Retina (tissue), 1 donor: ENCODE measurements around the gene OTOF.

Experiments used
- DNase-seq: peaks from one replicate; pipeline ENCODE4 v3.0.0-alpha.2; 2016

Gene OTOF

GRCh38 chr2:26495705-26496297 lies 17.9 kb upstream of the OTOF start:
- no peak for DNase-seq

DNA sequence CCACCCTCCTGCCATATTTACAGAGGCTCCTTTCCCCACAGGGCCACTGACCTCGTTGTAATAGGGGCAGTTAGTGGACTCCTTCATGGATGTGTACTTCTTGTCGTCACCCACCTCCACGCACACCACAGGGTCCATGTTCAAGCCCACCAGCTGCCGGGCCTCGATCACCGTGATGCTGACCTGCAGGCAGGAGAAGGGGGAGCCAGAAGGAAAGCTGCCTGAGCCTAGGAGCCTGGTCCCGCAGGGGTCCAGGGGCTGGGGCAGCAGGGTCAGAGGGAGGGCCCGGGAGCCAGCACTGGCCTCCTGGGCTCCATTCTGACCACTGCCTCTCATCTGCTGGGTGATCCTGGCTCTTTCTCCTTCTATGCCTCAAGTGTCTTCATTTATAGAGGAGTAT lies 17.0 kb upstream of the OTOF start:
- DNase-seq = no peak

DNA sequence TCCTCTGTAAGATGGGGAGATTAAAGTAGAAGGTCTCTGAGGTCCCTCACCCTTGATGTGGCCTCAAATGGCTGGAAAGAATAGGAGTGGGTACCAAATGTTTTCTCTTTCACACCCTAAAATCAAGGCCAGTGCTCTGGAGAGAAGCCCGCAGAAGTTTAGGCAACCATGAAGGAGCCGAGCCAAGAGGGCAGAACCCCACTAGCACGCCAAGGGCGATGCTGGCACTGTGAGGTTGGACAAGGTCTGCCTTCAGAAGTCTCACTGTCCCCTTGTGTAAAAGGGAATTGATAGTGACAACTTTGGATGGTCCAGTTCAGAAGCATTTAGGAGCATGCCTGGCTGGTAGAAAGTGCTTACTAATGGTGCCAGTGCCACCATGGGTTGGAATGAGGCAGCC lies 16.3 kb upstream of the OTOF start:
- DNase-seq = no peak

DNA sequence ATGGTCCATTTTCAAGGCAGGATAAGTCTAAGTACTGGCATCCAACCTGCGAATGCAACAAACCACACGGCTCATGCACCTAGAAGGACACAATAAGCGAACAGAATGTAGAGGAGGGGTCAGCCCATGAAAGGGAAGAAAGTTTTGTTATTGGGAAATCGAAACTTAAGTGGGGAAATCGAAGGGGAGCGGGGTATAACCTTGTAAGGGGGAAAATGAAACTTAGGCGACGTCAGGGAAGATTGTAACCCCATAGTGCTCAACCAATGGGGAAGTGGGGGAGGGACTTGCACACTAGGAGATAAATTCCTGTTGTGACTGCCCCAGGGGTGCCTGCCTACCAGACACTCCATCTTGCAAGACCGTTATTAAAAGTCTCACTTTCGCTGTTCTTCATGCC lies 15.6 kb upstream of the OTOF start:
- DNase-seq = no peak

- no peak for DNase-seq
These were observed 15.0 kb upstream of the OTOF start for GRCh38 chr2:26492749-26493515.

GRCh38 chr2:26491563-26492167 lies 13.7 kb upstream of the OTOF start:
- no peak for DNase-seq

- no peak for DNase-seq
These were observed 11.4 kb upstream of the OTOF start for GRCh38 chr2:26489213-26489850.

DNA sequence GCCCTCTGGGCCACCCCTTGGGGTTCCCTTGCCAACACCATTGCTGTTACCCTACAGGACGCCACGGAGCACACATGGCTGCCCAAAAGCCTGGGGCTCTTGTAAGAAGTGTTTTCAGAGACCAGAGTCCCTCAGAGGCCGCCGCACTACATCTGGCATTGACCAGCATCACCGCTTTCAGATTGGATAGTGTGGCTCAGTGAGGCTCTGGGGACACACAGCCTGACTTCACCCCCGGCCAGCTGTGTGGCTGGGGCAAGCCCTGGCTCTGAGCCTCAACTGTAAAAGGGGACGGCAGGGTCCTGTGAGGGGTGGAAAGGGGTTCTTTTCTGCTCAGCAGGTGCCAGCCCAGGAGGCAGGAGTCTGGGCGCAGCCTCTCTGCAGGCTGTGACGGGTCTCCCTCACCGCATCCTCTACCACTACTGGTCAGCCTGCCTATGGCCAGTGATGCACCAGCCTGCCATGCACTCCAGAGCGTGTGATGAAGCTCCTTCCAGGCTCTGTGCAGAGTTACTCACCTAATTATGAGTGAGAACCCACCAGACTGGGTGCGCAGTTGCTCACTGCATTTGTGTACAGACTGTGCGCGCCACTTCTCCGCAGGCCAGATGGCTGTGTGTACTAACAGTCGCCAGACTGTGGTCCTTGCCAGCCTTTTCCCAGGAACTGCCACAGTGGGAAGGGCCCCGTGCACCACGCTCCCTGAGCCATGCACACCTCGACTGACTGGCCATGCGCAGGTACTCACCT lies 10.7 kb upstream of the OTOF start:
- DNase-seq = no peak

DNA sequence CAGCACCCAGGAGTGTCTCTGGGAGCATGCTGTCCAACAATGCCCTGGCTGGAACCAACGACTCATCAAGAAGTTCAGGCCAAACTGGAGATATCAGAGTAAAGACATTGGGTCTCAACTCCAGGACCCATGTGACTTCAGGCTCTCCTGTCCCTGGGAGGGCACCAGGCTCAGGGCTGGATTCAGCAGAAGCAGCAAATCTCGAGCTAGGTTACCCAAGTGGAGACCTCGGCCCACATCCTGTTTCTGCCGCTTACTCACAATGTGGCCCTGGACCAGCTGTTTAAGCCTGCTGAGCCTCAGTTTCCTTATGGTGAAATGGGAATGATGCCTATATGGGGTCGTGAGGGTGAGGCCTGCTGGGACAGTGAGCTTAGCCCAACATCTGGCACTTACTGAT lies 9.3 kb upstream of the OTOF start:
- DNase-seq = no peak

GRCh38 chr2:26486789-26487188 lies 8.9 kb upstream of the OTOF start:
- no peak for DNase-seq

DNA sequence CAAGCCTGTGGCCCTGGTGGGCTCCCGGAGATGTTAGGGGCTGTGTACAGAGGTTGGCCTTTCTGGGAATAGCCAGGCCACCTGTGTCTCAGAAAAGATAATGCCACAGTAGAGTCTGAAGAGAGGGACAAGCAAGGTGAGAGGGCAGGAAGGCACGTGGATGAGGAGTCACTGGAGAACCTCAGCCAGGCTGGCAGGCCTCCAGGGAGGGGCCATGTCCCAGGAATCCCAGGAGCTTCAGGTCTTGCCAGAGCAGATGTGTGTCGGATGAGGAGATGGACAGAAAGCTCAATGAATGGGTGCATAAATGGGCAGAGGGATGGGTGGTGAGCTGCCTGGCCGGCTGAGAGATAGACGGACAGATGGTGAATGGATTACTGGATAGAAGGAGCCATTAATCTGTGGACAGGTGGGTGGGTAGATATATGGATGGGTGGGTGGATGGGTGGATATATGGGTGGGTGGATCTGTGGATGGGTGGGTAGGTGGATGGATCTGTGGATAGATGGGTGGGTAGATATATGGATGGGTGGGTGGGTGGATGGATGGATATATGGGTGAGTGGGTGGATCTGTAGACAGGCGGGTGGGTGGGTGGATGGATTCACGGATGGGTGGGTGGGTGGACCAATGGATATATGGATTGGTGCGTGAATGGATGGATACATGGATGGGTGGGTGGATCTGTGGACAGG lies 7.9 kb upstream of the OTOF start:
- DNase-seq = no peak

DNA sequence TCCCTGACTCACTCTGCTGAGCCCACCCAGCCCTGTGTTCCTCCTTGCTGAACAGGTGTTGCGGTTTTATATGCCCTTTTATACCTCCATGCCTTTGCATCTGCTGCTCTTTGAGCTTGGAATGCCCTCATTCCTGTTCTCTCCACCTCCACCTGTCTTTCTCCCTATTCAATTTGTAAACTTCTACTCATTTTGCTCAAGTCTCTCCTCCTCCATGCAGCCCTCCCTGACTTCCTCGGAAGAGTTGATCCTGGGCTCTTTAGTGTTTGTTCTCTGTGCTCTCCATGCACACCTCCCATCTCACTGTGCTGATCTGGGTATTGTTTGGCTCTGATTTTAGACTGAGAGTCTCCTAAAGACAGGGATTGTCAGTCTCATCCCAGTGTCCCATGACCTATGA lies 7.2 kb upstream of the OTOF start:
- no peak for DNase-seq

DNA sequence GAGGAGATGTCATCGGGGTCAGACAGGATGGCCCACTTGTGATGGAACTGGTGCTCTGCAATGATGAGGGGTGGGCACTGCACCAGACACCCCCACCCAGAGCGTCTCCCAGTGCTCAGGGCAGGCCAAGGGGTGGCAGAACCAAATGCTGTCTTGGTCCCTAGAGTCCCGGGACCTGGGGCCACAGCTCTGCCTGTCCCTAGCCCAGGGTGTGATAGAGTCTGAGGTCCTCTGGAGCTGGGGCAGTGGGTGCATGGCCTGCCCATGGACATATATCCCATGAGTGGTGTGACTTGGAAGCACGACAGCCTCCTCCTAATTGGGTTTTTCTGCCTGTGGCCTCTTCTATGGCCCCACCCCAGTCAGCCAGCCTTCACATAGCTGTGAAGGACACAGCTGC lies 6.7 kb upstream of the OTOF start:
- DNase-seq = no peak

GRCh38 chr2:26483957-26484565 lies 6.1 kb upstream of the OTOF start:
- no peak for DNase-seq

- no peak for DNase-seq
These were observed 5.6 kb upstream of the OTOF start for GRCh38 chr2:26483516-26483915.

GRCh38 chr2:26483027-26483326 lies 5.1 kb upstream of the OTOF start:
- no peak for DNase-seq

DNA sequence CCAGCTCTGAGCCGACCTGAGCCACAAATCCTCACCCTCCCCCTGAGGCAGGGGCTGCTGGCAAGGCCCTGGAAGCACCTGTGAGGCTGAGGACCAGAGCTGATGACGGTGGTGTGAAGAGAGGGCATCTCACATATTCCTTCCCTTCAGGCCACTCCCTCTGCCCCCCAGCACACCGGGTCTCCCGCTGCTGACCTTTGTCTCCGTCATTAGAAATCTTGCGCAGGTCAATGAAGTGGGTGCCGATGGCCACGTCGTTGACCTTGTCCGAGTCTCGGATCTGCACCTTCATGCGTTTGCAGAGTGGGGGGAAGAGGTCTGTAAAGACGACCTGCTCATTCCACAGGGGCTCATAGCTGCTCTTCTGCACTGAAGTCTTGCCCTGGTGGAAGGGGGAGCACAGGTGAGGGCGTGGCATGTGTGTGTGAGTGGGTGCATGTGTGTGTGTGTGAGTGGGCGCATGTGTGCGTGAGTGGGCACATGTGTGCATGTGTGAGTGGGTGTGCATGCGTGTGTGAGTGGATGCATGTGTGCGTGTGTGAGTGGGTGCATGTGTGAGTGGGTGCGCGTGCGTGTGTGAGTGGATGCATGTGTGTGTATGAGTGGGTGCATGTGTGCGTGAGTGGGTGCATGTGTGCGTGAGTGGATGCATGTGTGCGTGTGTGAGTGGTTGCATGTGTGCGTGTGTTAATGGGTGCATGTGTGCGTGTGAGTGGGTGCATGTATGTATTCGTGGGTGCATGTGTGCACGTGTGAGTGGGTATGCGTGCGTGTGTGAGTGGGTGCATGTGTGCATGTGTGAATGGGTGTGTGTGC lies 4.5 kb upstream of the OTOF start:
- DNase-seq = no peak

GRCh38 chr2:26481706-26482105 lies 3.8 kb upstream of the OTOF start:
- no peak for DNase-seq

- no peak for DNase-seq
These were observed 2.9 kb upstream of the OTOF start for GRCh38 chr2:26480566-26481423.

GRCh38 chr2:26479789-26480565 lies 2.1 kb upstream of the OTOF start:
- no peak for DNase-seq
